GM21825 (cell line): Measurements from ENCODE around the gene UNC50.

Source experiments
- ATAC-seq: cut with Tn5 transposase; IDR thresholded peaks from one replicate; pipeline ENCODE4 v1.9.1; 2021; ENCODE audit warnings: mild to moderate bottlenecking, moderate library complexity; ENCODE audit not compliant: unreplicated experiment

UNC50 gene

GRCh38 chr2:98608116-98608961 is at the start of gene UNC50, which contains the start of gene COA5:
UNC50 (plus strand) TSS chr2:98608589; CDS start chr2:98609760, 1,171 bp downstream.
COA5 (minus strand) TSS chr2:98608512; CDS start chr2:98608405, 107 bp downstream.
- ATAC-seq, result peak; percentile 79

- ATAC-seq, result no peak
Observed at GRCh38 chr2:98558852-98559530, 49.4 kb upstream of the UNC50 start.

GRCh38 chr2:98559581-98559980 is 48.8 kb upstream of the UNC50 start:
- ATAC-seq, result no peak

GRCh38 chr2:98560256-98560771 is 48.1 kb upstream of the UNC50 start:
- ATAC-seq, result no peak

GRCh38 chr2:98561018-98561417 is 47.4 kb upstream of the UNC50 start:
- no peak for ATAC-seq

- ATAC-seq, result no peak
Observed at GRCh38 chr2:98561902-98562695, 46.3 kb upstream of the UNC50 start.

- no peak for ATAC-seq
Observed at GRCh38 chr2:98563394-98563793, 45.0 kb upstream of the UNC50 start.

GRCh38 chr2:98564541-98565132 is 43.8 kb upstream of the UNC50 start:
- no peak for ATAC-seq

GRCh38 chr2:98565286-98565860 is 43.0 kb upstream of the UNC50 start:
- ATAC-seq, result no peak

GRCh38 chr2:98565941-98566340 is 42.4 kb upstream of the UNC50 start:
- ATAC-seq, result no peak

- ATAC-seq, result no peak
Observed at GRCh38 chr2:98568161-98568956, 40.0 kb upstream of the UNC50 start.

- no peak for ATAC-seq
Observed at GRCh38 chr2:98569197-98569793, 39.1 kb upstream of the UNC50 start.

- no peak for ATAC-seq
Observed at GRCh38 chr2:98569915-98570314, 38.5 kb upstream of the UNC50 start.

- ATAC-seq, result no peak
Observed at GRCh38 chr2:98570356-98570755, 38.0 kb upstream of the UNC50 start.

GRCh38 chr2:98571121-98571701 is 37.2 kb upstream of the UNC50 start:
- ATAC-seq, result no peak

GRCh38 chr2:98571796-98572195 is 36.6 kb upstream of the UNC50 start:
- ATAC-seq, result no peak

GRCh38 chr2:98572211-98572610 is 36.2 kb upstream of the UNC50 start:
- no peak for ATAC-seq

GRCh38 chr2:98572676-98573075 is 35.7 kb upstream of the UNC50 start:
- no peak for ATAC-seq

GRCh38 chr2:98573426-98573825 is 35.0 kb upstream of the UNC50 start:
- ATAC-seq, result no peak
